ENCODE measurements around the gene WDR86.

The WDR86 gene

DNA sequence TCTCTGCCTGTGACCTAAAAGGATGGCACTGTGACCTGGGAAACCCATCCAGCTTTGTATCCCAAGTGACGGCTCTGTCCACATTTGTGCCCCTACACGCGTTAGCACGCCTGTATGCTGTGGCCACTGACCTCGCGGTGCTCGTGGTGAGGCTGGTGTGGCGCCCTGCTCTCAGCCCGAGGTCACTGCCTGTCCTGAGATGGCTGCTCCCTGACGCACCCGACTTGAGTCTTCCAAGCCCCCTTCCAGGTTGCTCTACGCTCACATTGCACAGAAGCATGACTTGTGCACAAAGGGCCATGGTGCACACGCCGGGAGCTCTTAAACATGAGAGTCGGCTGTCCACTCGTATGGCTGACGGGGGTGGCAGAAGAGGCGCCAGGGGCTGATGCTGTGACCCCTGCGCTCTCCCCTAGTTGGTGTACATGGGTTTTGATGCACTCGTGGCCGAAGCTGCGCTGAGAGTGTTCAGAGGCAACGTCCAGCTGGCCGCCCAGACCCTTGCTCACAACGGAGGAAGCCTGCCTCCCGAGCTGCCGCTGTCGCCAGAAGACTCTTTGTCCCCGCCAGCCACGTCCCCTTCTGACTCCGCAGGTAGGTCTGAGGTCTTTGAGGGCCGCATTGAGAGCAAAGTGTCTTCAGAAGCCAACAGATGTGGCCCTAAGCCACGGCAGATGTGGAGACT is 33.5 kb downstream of the WDR86 start:
- no peak for DNase-seq

DNA sequence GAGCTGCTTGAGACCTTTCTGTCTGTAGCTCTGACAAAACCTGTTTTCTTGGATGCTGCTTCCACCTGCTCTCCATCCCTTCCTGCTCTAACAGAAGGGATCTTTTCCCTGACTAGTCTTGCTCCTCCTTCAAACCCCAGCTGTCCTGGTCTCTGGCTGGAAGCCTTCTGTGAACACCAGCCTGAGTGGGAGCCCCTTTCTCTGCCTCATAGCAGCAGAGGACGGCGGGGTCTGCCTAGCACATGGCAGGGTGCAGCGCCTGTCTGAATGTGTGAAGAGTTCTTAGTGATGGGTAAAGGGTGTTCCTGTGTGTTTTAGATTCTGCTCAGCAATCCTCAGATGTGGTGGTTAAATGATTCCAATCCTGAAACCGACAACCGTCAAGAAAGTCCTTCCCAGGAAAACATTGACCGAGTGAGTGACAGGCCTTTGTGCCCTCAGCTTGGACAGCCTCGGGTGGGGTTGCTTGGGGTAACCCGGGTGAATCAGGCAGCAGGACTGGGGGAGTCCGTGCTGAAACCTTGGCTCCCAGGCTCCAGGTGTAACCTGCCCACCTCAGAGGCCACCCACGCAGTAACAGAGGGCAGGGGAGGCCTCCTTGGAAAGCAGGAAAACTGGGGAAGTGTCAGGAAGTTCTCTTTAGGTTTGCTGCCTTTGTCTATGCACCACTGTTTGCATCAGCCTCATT is 34.2 kb downstream of the WDR86 start:
- no peak for DNase-seq

DNA sequence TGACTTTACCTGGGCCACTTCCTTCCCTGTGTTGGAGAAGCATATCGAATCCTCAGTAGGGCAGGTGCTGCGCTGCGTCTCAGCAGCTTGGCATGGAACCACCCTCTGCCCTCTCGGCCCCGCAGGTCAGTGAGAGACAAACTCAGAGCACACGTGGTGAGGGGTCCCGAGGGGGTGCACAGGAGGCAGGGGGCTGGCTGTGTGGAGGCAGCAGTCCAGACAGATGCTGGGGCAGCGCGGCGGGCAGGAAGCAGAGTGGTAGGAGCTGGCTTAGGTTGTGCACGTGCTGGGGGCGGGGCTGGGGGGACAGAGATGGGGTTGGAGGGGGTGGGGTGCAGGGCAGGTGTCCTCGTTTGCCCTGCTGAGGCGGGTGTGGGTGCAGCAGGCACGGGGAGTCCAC is 35.1 kb downstream of the WDR86 start:
- DNase-seq, result no peak

DNA sequence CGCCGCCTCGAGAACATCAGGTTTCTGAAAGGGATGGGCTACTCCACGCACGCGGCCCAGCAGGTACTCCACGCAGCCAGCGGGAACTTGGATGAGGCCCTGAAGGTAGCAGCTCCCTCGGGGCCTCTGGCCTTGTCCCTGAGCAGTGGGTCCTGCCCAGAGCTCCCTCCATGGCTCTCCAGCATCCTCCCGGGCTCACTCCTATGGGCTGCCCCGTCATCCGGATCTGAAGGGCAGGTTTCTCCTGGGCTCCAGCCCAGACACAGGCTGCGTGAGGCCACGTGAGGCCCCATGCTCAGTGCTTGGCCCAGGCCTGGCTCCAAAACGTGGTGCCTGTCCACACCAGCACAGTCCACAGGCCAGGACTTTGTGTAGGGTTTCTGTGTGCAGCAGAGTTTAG is 35.7 kb downstream of the WDR86 start:
- no peak for DNase-seq

DNA sequence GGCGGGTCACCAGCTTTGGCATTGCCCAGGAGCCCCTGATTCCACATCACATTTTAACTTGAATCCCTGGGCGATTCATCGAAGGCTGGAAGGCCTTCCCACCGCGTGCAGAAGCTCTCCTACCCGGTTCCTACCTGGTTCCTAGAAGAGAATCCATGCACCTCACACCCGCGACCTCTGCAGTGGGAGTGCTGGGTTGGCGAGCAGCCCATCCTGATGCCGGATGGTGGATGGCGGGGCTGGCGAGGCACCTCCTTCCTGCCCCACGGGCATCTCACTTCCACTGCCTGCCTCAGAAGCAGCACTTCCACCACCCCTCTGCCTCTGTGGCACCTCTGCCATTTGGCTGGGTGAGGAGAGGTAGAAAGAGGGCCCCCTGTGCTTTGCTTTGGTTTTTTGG is 36.2 kb downstream of the WDR86 start:
- DNase-seq, result no peak

DNA sequence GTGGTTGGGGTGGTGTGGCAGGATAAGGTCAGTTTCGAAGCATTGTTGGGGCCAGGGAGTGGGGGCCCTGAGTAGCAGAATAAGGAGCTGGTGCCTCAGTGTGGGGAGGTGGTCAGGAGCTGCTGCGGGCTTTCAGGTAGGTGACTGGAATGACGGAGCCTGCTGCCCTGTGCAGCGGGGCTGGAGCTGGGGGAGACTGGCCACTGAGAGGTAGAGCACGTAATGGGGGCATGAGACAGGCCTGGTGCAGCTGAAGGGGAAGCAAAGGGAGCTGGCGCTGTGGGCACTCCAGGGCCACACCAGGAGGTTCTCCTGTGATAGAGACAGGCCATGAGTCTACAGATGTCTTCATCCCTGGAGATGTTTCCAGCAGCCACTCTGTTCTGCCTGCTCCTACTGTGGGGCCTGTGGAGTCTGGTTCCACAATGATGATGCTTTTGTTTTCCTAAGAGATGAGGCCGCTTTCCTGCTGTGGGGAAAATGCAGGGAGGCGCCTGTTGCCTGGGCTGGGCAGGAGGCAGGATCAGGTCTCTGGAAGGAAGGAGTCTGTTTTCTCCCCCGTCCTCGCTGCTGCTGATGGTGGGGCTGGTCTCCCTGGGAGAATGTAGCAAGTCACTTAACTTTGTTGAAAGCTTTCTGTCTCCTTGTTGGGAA is 37.1 kb downstream of the WDR86 start:
- DNase-seq, result no peak

DNA sequence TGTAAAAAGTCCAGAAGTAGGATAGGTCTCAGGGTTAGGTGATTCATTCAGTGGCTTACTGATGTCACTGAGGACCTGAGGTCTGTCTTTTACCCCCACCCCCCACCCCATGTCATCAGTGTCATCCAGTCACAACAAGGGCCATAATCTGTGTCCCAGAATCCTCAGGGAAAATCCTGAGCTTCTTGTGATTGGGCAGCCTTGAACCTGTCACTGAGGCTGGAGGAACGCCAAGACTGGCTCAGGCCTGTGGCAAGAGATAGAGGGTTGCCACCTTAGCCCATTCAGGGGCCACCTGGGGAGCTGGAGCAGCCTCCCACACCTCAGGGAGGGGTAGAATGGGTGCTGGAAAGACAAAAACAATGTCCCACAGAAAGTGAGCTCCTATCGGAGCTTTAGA is 38.6 kb downstream of the WDR86 start:
- DNase-seq, result peak; percentile 20

DNA sequence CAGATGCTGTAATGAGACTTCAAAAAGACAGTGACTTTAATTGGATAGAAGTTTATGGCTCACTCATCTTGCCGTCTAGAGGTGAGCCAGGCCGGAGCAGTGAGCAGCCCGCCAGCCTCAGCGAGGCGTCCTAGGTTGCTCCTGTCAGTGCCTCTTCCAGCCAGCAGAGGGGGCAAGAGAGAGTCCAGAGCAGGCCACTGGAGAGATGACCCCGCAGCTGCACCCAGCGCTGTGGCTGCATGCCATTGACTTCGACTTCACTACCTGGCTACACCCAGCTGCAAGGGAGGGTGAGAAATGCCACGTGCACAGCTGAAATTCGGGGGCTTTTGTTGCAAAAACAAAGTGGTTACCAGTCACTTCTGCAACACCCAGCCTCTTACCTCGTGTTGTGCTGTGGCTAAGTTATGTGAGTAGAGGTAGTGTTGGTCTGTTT is 41.7 kb downstream of the WDR86 start:
- peak; percentile 90 for DNase-seq

DNA sequence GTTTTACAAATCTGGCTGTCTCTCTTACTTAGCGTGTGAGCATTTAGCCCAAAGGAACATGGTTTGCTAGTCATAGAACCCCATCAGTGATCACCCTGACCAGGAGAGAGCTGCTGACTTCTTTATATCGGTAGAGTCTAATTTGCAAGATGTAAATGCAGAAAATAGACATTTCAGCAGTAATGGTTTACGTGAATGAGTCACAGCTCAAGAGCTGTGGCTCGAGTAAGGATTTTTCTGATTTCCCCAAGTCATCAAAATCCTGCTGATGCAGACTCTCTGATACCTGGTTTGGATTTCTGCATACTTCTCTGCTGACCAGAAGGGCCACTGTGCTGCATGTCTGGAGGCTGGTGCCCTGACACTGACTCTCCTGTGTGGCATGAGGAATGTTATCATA is 42.6 kb downstream of the WDR86 start:
- no peak for DNase-seq

DNA sequence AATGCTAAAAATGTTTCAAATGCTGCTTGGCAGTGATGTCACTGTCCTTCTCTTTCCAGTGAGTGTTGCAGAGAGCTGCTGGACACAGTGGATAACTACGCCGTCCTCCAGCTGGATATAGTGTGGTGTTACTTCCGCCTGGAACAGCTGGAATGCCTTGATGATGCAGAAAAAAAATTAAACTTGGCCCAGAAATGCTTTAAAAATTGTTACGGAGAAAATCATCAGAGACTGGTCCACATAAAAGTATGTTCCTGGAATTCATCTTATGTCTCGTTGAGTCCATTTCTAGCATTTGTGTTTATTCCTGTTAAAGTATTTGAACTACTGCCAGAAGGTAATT is 43.0 kb downstream of the WDR86 start:
- no peak for DNase-seq

DNA sequence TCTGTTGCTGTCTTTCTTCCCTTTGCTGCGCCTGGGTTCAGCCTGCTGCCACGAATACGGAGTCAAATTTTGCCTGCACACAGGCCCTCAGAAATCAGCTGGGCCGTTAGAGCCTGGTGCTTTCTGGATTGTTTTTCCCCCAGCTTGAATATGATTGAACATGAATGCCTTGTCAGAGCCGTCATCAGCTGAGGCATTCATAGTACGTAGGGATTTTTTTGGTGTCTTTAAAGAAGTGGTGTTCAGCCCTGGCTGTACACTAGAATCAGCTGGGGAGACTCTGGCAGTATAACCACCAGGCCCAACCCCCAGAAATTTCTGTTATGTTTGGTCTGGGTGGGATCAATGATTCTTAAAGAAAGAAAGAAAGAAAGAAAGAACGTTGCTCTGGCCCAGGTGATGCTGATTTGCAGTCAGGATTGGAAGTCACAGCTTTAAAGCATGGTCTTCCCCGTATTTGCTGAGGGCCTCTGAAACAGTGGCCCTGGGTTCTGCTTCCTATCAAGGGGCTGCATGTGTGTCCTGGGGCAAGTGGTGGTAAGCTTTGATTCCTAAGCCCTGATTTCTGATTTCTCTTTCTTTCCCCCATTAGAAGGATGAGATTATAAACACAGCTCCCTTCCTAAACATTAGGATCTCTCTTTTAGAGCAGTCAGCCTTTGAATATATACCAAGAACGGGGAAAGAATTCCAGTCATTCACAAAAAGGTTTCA is 43.5 kb downstream of the WDR86 start:
- no peak for DNase-seq

DNA sequence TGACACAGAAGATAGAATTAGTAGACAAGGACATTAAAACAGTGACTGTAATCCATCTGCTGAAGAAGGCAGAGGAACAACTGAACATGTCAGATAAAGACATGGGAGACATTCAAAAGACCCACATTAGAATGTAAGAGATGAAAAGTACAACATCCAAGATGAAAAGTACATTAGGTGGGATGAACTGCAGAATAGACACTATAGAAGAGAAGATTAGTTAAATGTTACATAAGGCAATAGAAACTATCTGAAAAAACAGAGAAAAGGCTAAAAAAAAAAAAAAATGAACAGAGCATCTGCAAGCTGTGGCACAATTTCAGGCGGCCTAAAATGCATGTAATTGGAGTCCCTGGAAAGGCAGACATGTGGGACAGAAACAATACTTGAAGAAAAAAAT is 46.7 kb downstream of the WDR86 start:
- no peak for DNase-seq

DNA sequence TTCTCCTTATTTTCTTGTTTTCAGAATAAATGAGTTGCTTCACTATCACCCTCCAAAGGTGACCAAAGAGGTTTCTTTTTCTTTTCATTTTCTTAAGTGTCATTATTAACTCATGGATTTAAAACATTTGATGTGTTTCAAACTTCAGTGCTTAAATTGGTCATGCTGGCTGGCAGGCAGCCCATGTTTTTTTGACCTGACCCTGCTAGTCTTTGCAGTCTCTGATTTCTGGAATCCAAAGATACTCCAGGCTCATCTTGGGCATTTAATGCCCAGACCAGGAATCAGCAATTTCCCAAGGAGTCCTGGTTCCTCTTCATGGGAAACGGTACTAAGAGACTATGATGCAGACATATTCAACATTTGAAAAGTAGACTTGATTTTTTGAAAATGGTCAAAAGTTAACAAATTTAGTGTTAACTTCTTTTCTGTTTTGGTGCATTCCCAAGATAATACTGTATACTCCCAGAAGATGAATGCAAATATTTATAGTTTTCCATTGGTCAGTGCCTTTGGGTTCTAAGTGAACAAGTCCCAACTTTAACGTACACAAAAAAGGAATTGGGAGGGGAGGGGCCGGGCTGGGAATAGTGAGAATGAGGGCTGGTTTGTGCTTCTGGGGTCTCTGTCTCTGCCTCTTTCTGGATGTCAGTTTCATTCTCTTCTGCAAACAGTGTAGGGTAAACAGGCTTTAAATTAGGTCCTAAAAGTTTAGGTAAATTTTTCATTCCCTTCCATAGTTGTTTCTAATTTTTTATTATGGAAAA is 48.5 kb downstream of the WDR86 start:
- DNase-seq, result no peak

DNA sequence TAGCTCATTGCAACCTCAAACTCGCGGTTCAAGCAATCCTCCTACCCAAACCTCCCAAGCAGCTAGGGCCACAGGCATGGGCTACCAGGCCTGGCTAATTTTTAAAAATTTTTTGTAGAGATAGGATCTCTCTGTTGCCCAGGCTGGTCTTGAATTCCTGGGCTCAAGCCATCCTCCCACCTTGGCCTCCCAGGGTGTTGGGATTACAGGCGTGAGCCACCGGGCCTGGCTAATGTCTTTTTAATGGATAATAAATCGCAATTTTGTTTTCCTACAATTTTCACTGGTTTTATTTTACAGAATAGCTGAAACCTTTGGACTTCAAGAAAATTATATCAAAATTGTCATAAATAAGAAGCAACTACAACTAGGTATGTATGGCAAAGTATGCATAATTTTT is 57.3 kb downstream of the WDR86 start:
- no peak for DNase-seq

DNA sequence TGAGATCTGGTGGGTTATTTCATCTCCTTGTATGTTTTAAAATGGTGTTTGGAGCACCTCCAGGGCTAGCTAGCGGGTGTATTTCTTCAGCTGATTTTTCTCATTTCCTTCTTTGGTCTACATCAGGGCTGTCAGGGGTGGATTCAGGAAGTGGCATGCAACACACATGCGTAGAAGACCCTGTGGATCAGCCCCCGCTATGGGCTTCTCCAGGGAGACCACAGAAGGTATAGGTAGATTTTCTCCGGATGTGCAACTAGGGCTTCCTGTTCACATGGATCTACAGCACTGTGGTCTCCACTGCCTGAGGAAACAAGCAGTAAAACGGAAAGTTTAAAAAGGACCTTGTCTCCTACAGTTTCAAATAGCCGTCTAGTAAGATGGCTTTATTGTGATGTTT is 57.9 kb downstream of the WDR86 start:
- no peak for DNase-seq

DNA sequence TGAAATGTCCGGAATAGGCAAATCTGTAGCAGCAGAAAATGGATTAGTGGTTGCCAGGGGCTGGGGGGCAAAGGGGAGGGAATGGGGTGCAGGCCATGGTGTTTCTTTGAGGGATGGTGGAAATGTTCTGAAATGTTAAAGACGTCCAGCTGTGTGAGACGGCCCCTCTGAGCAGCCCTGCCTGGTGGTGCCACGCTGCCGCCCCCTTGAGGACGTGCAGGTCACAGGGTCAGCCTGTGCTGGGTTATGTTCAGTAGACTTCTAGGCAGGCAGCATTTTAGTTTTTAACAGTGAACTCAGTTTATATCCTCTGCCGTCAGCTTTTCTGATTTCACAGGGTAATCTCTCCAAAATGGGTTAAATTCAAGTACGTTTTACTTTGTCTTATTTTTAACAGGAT is 58.8 kb downstream of the WDR86 start:
- peak; percentile 27 for DNase-seq

DNA sequence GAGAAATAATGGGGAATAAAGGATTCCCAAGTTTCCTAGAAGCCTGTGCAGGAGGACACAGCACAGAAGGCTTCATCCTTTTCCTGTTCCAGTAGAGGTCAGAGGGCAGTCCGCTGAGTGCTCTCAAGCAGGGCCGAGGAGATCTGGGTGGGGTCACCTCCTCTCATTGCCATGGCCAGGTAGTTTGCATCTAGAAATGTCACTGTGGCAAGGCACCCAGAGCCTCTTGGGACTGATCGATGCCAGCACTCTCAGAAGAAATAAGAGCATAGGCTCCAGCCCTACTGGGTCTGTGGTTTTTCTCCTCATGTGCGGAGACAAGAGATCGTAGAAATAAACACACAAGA is 60.4 kb downstream of the WDR86 start:
- DNase-seq, result no peak

DNA sequence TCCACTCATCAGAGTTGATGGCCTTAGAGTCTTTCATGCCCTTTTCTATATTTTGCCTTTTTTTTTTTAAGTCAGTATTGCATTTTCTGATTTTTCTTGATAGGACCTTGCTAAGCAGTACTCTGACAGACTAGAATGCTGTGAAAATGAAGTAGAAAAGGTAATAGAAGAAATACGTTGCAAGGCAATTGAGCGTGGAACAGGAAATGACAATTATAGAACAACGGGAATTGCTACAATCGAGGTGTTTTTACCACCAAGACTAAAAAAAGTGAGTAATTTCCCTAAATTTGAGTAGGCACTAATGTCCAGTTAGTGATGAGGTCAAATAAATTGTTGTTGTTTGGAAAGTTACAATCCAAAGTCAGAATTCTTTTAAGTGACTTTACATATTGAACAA is 60.9 kb downstream of the WDR86 start:
- DNase-seq, result no peak

DNA sequence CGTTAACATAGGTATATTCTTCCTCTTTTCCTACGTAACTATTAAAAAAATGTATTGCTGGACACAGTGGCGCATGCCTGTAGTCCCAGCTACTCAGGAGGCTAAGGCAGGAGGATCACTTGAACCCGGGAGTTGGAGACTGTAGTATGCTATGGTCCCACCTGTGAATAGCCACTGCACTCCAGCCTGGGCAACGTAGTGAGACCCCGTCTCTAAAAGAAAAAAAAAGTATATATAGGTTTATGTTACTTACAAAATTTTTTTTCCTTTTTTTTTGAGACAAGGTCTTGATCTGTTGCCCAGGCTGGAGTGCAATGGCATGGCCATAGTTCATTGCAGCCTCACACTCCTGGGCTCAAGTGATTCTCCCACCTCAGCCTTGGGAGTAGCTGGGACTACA is 62.6 kb downstream of the WDR86 start:
- no peak for DNase-seq

DNA sequence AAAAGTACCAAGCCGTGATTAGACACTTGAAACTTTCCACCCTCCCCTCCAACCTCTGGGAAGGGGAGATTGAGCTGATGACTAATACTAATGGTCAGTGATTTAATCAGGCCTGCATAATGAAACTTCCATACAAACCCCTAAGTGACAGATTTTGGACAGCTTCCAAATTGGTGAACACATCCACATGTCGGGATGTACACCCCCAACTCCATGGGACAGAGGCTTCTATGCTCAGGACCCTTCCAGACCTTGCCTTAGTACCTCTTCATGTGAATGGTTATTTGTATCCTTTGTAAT is 63.4 kb downstream of the WDR86 start:
- no peak for DNase-seq

DNA sequence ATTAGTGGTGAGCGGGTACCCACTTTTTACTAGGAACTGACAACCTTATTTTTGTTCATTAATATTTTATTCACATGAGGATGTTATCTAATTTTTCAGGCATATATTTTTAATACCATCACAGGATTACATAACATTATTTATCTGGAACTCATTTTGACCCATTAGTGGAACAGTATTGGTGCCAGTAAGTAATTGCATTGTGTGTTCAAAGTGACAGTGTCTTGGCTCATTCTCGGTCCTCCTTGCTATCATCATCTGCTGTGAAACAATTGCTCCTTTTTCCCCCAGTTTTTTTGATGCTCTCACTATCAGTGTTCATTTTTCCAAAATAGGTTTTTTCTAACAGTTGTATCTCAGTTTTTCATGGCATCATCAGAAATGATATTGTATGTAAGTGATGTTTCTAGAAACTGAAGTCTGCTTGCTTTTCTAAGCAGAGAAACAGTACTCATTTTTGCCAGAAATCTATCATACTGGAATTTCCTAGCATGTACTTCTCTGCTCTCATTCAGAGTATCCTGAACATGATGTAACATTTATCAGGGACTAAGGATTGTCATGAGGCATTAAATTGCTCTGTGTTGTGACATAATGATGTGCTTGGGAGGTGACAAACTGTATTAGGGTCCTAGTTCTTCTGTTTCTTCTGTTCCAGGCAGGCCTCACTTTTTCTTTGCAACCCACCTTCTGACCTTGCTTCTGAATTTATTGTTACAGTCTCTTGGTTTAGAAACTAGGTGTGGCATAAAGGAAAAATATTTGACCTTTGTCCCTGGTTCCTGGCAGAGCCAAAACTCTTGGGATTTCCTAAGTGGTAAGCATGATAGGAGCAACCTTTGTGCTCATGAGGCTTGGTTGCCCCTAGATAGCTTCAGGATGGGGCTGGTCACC is 64.0 kb downstream of the WDR86 start:
- no peak for DNase-seq

DNA sequence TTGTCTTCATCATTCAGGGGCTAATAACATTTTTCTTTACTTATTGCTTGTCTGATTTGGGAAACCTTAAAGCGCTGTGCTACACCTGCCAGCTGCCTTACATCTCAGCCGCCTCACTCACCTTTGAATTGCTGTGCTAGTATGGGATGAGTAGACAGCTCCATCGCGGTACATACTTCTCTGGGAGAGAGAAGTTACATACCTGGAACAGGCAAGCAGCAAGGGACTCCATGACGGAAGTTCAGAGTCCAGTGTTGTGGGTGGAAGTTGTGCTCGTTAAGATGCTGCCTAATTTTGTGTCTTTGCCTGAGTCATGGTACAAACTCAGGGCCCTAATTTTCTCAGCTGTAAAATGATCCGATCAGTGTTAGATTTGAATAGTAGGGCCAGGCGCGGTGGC is 66.3 kb downstream of the WDR86 start:
- DNase-seq, result no peak

Measured in NCI-H82 (cell line).